Measurements from ENCODE around the gene WBP11.

DNA sequence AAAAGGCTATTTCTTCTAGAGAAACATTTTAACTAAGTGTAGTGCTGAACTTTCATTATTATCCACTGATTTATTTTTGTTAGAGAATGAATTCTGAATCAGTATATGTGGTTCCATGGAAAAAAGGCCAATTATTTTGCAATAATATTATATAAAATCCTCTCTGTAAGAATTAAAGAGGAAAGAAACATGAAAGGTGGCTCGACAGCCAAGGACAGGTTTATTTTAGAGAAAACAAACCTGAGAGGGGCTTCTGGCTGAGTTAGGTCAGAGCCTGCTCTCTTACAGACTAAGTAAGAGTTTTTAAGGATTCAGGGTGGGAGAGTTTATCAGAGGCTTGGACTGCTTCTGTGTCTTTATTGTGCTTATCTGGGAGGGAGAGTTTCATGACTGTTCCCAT is 60.2 kb downstream of the WBP11 start:
- TF ChIP-seq, protein P1, sequence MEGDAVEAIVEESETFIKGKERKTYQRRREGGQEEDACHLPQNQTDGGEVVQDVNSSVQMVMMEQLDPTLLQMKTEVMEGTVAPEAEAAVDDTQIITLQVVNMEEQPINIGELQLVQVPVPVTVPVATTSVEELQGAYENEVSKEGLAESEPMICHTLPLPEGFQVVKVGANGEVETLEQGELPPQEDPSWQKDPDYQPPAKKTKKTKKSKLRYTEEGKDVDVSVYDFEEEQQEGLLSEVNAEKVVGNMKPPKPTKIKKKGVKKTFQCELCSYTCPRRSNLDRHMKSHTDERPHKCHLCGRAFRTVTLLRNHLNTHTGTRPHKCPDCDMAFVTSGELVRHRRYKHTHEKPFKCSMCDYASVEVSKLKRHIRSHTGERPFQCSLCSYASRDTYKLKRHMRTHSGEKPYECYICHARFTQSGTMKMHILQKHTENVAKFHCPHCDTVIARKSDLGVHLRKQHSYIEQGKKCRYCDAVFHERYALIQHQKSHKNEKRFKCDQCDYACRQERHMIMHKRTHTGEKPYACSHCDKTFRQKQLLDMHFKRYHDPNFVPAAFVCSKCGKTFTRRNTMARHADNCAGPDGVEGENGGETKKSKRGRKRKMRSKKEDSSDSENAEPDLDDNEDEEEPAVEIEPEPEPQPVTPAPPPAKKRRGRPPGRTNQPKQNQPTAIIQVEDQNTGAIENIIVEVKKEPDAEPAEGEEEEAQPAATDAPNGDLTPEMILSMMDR (IDR thresholded peaks at IDR 0.05), result no peak
- TF ChIP-seq EP300 (IDR thresholded peaks at IDR 0.05), result no peak
- no peak for TF ChIP-seq POLR2AphosphoS5 (IDR thresholded peaks at IDR 0.05)
- no peak for TF ChIP-seq POLR2A (IDR thresholded peaks at IDR 0.05)
